GM18873 (cell line): Measurements from ENCODE around the gene POU6F1.
A peak's percentile ranks its signal among the peaks of the same experiment; 100 is the strongest.
"Not testable (repeated sequence)": the region's sequence is repeated elsewhere in the genome, so short reads cannot be mapped to it uniquely, and the experiment has no call there.

Experiments used
- ATAC-seq: cut with Tn5 transposase; IDR thresholded peaks from one replicate; pipeline ENCODE4 v1.9.1; 2021; ENCODE audit warnings: mild to moderate bottlenecking, moderate library complexity, moderate number of reproducible peaks; ENCODE audit not compliant: unreplicated experiment, low FRiP score

The POU6F1 gene

GRCh38 chr12:51217968-51218606 is at the start of gene POU6F1:
POU6F1 (minus strand) TSS chr12:51218062; CDS start chr12:51206836, 11,226 bp downstream.
- peak; percentile 45 for ATAC-seq

GRCh38 chr12:51265024-51265423 is 47.2 kb upstream of the POU6F1 start:
- peak; percentile 51 for ATAC-seq

- ATAC-seq, result no peak
These were observed 46.4 kb upstream of the POU6F1 start for GRCh38 chr12:51264297-51264696.

GRCh38 chr12:51263341-51263740 is 45.5 kb upstream of the POU6F1 start:
- ATAC-seq, result no peak

GRCh38 chr12:51262758-51263177 is 44.9 kb upstream of the POU6F1 start:
- ATAC-seq, result no peak

- ATAC-seq, result not testable (repeated sequence)
These were observed 41.7 kb upstream of the POU6F1 start for GRCh38 chr12:51259600-51259999.

GRCh38 chr12:51254536-51254935 is 36.7 kb upstream of the POU6F1 start:
- no peak for ATAC-seq

GRCh38 chr12:51253276-51253675 is 35.4 kb upstream of the POU6F1 start:
- no peak for ATAC-seq

- ATAC-seq, result no peak
These were observed 29.8 kb upstream of the POU6F1 start for GRCh38 chr12:51247523-51248206.

- no peak for ATAC-seq
These were observed 28.5 kb upstream of the POU6F1 start for GRCh38 chr12:51246254-51246853.

GRCh38 chr12:51245476-51246253 is 27.8 kb upstream of the POU6F1 start:
- ATAC-seq, result no peak

- no peak for ATAC-seq
These were observed 26.4 kb upstream of the POU6F1 start for GRCh38 chr12:51244269-51244668.

- ATAC-seq, result no peak
These were observed 25.0 kb upstream of the POU6F1 start for GRCh38 chr12:51242876-51243275.

- ATAC-seq, result no peak
These were observed 24.3 kb upstream of the POU6F1 start for GRCh38 chr12:51242120-51242519.

- ATAC-seq, result no peak
These were observed 23.1 kb upstream of the POU6F1 start for GRCh38 chr12:51240971-51241370.

GRCh38 chr12:51238510-51239334 is 20.9 kb upstream of the POU6F1 start, which contains the start of gene DAZAP2:
DAZAP2 (plus strand) TSS chr12:51238826; CDS start chr12:51238908, 82 bp downstream.
- peak; percentile 74 for ATAC-seq

- ATAC-seq, result no peak
These were observed 20.2 kb upstream of the POU6F1 start for GRCh38 chr12:51238037-51238509.

GRCh38 chr12:51234530-51234929 is 16.7 kb upstream of the POU6F1 start:
- ATAC-seq, result no peak

GRCh38 chr12:51232642-51233041 is 14.8 kb upstream of the POU6F1 start:
- ATAC-seq, result no peak
